ENCODE data around the gene FABP3. TPM values are rescaled to one million over a fixed set of nuclear protein-coding genes. Genes with fewer than 3 reads are reported as not detected.

The FABP3 gene
- total and polyA plus RNA-seq, 12 donors: 23.8 to 233 (median 59.4) TPM

DNA sequence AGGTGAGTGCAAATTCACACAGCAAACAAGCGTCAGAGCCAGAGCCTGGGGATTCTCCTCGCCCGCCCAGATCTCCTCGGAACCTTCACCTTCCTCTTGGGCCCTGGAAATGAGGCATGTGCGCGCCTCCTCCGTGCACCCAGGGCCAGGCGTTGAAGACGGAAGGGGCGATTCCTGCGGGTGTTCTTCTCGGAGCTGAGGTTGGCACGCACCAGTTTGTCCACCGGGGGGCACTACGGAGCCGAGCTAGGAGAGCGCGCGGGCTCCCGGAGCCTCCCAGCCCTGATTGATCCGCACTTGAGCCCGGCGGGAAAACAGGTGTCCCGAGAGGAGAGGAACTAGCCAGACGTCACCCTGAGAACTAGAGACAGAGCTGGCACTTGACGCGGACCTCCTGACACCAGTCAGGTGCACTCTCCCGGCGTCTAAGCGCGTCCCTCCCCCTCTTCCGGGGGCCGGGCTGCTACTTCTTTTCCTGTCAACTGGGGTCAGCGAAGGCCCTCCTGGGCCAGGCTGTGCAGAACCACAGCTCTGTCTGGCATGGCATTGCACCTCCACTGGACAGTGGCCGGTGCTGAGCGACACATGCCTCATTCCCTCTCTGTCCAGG lies 21.8 kb upstream of the FABP3 start:
- 1 to 13% (median 2%) methylated on average over 4 to 36 of the region's 36 CpGs for WGBS, 4 donors
- H3K27me3 ChIP-seq: no peaks in the 10 kb centered on the region
- TF ChIP-seq POLR2A (IDR thresholded peaks at IDR 0.05): no peak
- TF ChIP-seq, protein P1, sequence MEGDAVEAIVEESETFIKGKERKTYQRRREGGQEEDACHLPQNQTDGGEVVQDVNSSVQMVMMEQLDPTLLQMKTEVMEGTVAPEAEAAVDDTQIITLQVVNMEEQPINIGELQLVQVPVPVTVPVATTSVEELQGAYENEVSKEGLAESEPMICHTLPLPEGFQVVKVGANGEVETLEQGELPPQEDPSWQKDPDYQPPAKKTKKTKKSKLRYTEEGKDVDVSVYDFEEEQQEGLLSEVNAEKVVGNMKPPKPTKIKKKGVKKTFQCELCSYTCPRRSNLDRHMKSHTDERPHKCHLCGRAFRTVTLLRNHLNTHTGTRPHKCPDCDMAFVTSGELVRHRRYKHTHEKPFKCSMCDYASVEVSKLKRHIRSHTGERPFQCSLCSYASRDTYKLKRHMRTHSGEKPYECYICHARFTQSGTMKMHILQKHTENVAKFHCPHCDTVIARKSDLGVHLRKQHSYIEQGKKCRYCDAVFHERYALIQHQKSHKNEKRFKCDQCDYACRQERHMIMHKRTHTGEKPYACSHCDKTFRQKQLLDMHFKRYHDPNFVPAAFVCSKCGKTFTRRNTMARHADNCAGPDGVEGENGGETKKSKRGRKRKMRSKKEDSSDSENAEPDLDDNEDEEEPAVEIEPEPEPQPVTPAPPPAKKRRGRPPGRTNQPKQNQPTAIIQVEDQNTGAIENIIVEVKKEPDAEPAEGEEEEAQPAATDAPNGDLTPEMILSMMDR (IDR thresholded peaks at IDR 0.05): peak; percentile 82 to 92 (median 88)
- peak overlapping the region in 1 of 4 donors; percentile 25 for H3K4me3 ChIP-seq
- DNase-seq: peak; percentile 83 to 94 (median 91)
- no peaks in the 10 kb centered on the region for H3K36me3 ChIP-seq (replicated peaks in 1 of 2)
- no peaks in the 10 kb centered on the region for H3K9me3 ChIP-seq (replicated peaks in 1 of 3)
- no peak overlapping the region for H3K27ac ChIP-seq
- intact Hi-C loops (cut with DNase I): loop anchor here (2.0 to 5.0 kb wide), 2 partner anchors 30 to 153 kb away; no protein-coding TSS in a partner anchor
- H3K4me1 ChIP-seq (replicated peaks in 1 of 2): peaks cover 4 to 8% of the 10 kb centered on the region in 2 donors

DNA sequence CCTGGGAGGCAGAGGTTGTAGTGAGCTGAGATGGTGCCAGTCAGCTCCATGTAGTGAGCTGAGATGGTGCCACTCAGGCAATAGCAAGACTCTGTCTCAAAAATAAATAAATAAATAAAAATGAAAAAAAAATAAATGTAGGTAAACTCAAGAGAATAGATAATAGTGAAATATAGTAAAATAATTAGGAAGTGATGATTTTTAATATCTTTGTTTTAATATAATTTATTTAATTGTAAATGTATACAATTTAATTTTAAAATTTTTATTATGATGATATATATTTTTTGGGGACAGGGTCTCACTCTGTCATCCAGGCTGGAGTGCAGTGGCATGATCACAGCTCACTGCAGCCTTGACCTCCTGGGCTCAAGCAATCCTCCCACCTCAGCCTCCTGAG lies 20.6 kb upstream of the FABP3 start:
- Histone ChIP-seq H3K36me3 (replicated peaks in 1 of 2) (no peaks in the 10 kb centered on the region), H3K27me3 (no peaks in the 10 kb centered on the region), H3K27ac (no peak overlapping the region), H3K4me1 (replicated peaks in 1 of 2) (peaks cover 4 to 8% of the 10 kb centered on the region in 2 donors), H3K9me3 (replicated peaks in 1 of 3) (no peaks in the 10 kb centered on the region), H3K4me3 (no peak overlapping the region)
- no peak for DNase-seq
- intact Hi-C loops (cut with DNase I): no loop called here
- TF ChIP-seq POLR2A (IDR thresholded peaks at IDR 0.05): no peak
- TF ChIP-seq, protein P1 (IDR thresholded peaks at IDR 0.05): no peak

DNA sequence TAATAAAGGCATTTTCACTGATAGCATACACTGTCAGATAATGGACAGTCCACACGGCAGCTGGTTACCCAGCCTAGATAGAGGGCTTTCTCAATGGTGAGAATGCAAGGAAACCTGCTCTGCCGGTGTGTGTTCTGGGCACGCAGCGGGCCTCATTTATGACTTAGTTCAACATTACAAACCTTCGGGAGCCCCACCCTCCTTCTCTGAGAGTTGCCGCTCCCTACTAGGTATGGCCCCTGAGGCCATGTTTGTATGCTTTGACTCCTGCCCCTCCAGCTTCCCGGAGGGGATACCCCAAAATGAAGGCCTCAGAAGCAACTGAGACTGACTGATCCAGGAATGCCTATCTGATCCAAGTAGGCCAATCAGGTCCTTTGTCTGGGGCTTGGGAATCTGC lies 17.2 kb upstream of the FABP3 start:
- Histone ChIP-seq H3K9me3 (replicated peaks in 1 of 3) (no peaks in the 10 kb centered on the region), H3K27ac (no peak overlapping the region), H3K4me3 (no peak overlapping the region), H3K36me3 (replicated peaks in 1 of 2) (no peaks in the 10 kb centered on the region), H3K27me3 (no peaks in the 10 kb centered on the region), H3K4me1 (replicated peaks in 1 of 2) (peaks cover 4 to 8% of the 10 kb centered on the region in 2 donors)
- no peak for TF ChIP-seq POLR2A (IDR thresholded peaks at IDR 0.05)
- TF ChIP-seq, protein P1 (IDR thresholded peaks at IDR 0.05): no peak
- DNase-seq: no peak
- intact Hi-C loops (cut with DNase I): no loop called here
- 89 to 97% (median 93%) methylated on average over 4 to 7 of the region's 7 CpGs for WGBS, 4 donors

DNA sequence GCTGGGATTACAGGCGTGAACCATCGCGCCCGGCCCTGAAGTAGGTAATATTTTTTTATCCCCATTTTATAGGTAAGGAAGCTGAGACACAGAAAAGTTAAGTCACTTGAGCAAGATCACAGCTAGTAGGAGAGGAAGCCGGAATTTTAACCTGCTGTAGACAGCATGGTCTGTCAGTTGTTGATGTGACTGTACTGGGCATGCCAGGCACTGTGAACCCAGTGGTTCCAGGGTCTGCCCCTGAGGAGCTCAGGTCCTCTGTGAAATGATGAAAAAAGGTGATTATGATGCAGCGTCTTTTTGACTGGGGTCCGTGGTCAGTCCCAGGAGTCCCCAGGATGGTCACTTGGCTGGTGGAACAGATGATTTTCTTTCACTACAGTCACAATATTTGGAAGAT lies 16.7 kb upstream of the FABP3 start:
- TF ChIP-seq, protein P1 (IDR thresholded peaks at IDR 0.05): no peak
- TF ChIP-seq POLR2A (IDR thresholded peaks at IDR 0.05): no peak
- intact Hi-C loops (cut with DNase I): no loop called here
- no peaks in the 10 kb centered on the region for H3K9me3 ChIP-seq (replicated peaks in 1 of 3)
- no peak for DNase-seq
- peaks cover 4% of the 10 kb centered on the region in 2 donors for H3K4me1 ChIP-seq (replicated peaks in 1 of 2)
- H3K27me3 ChIP-seq: no peaks in the 10 kb centered on the region
- H3K27ac ChIP-seq: no peak overlapping the region
- no peaks in the 10 kb centered on the region for H3K36me3 ChIP-seq (replicated peaks in 1 of 2)
- no peak overlapping the region for H3K4me3 ChIP-seq
- 92 to 95% (median 93%) methylated on average over 7 of the region's 7 CpGs for WGBS, 4 donors

Measured in adrenal gland (tissue), 12 donors.